ENCODE data around the gene TMEM9. TPM values are rescaled to one million over a fixed set of nuclear protein-coding genes. Genes with fewer than 3 reads are reported as not detected.

Gene TMEM9
- total RNA-seq, 1 experiment from 2014 or later, result 94.3 TPM

DNA sequence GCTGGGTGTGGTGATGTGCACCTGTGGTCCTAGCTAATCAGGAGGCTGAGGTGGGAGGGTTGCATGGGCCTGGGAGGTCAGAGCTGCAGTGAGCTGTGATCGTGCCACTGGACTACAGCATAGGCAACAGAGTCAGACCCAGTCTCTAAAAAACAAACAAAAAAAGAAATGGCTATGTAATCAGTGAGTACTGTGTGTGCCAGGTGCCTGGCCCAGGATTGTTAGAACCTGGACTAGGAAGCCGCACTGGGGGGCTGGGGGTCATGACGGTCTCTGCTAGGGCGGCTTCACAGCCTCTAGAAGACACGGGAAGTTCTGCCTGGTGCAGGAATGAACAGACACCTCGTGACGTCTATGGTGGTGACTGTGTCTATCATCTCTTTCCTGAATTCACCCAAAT, 8.5 kb downstream of the TMEM9 start:
- DNase-seq (ENCODE audit: low read depth), result no peak

GRCh38 chr1:201145132-201145531, 9.1 kb downstream of the TMEM9 start:
- DNase-seq (ENCODE audit: low read depth), result no peak

GRCh38 chr1:201144701-201145100, 9.6 kb downstream of the TMEM9 start:
- DNase-seq (ENCODE audit: low read depth), result no peak

DNA sequence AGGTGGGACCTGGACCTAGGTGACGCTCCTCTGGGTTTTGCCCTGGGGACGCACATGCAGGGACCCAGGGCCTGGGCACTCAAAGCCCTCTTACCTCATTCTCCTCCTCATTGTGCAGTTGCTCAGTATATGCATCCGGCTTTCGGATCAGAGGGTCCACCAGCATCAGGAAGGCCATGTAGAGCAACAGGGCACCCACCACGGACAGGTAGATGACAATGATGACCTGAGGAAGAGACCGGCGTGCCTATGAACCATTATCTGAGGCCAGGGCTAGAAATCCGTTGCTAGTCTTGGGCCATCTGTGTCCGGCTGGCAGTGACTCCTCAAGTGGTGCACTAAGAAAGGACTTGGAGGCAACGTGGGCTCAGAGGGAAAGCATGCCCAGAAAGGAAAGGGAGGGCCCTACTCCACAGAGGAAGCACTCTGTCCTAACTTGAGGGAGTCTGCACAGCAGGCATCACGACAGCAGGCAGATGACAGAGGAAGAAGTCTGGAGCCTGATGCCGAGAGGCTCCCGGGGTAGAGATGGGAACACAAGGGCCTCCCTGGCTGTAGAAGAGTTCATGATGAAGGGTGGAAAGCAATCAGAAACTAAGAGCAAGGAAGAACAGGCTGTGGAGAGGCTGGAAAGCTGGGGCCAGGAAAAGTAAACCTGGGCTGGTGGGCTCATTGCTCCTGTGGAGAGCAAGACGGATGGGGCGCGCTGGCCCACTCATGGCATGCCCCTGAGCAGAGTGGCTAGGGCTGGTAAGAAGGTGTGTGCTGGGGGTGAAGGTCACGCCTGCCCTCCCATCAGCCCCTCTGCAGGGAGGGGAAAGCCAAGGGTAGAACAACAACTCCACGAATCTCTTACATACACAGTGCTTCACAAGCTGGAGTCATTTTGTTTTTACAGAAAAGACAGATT, 10.3 kb downstream of the TMEM9 start:
- DNase-seq (ENCODE audit: low read depth), result no peak

- no peak for DNase-seq (ENCODE audit: low read depth)
These were observed 11.2 kb downstream of the TMEM9 start for GRCh38 chr1:201142849-201143725.

- no peak for DNase-seq (ENCODE audit: low read depth)
These were observed 12.0 kb downstream of the TMEM9 start for GRCh38 chr1:201142011-201142848.

GRCh38 chr1:201141418-201141817, 12.9 kb downstream of the TMEM9 start:
- no peak for DNase-seq (ENCODE audit: low read depth)

- no peak for DNase-seq (ENCODE audit: low read depth)
These were observed 13.4 kb downstream of the TMEM9 start for GRCh38 chr1:201140941-201141260.

GRCh38 chr1:201140235-201140940, 13.9 kb downstream of the TMEM9 start:
- no peak for DNase-seq (ENCODE audit: low read depth)

- no peak for DNase-seq (ENCODE audit: low read depth)
These were observed 14.5 kb downstream of the TMEM9 start for GRCh38 chr1:201139756-201140155.

DNA sequence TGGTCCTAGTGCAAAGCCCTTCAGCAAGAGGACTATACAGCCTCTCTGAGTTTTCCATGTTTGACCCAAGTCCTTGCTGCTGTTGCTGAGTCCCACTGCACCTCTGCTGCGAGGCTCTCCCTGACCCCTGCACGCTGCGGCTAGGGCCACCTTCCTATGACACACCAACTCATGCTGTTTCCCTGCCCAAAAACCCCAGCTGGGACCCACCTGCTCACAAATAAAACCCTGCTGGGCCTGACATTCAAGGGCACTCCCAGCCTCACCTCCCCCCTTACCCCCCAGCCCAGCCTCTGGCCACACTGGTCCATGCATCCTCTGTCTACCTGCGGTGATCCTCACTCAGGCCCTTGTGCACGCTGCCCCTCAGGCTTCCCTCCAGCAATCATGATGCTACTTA, 15.0 kb downstream of the TMEM9 start:
- no peak for DNase-seq (ENCODE audit: low read depth)

DNA sequence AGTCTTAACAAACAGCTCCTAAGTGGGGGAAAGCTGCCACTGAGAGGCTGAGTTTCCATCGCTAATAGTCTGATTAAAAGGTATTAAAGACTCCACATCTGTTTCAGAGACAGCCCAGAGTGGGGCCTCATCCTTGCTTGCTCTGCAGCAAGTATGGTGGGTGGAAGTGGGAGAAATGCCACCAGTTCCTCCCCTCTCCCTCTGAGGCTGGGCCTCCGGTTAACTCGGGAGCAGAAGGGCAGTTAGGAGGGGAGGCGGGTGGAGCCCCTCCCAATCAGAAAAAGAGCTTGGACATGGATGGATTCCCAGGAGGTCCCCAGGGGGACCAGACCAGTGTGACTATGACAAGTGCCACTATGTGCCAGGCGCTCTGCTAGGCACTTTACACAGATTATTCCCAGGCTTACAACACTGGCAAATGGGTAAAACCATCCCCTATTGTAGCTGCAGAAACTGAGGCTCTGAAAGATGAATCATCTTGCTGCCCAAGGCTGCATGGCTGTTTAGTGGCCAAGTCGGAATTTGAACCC, 15.9 kb downstream of the TMEM9 start:
- DNase-seq (ENCODE audit: low read depth), result no peak

GRCh38 chr1:201137579-201138310, 16.5 kb downstream of the TMEM9 start:
- DNase-seq (ENCODE audit: low read depth), result peak; percentile 85

DNA sequence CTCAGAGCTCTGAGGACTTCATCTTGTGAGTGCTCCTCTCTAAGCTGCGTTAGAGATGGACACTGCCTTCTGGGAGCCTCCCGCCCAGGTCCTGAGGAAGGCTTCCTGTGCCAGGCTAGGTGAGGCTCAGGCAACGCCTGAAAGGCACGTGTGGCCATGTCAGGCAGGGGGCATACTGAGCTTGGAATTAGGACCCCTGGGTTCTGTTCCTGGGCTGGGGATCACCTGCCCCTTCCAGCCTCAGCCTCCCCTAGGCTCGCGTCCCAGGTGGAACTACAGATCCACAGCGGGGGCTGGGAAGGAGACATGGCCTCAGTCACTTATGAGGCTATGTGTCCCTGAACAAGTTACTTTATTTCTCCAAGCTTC, 17.3 kb downstream of the TMEM9 start:
- no peak for DNase-seq (ENCODE audit: low read depth)

DNA sequence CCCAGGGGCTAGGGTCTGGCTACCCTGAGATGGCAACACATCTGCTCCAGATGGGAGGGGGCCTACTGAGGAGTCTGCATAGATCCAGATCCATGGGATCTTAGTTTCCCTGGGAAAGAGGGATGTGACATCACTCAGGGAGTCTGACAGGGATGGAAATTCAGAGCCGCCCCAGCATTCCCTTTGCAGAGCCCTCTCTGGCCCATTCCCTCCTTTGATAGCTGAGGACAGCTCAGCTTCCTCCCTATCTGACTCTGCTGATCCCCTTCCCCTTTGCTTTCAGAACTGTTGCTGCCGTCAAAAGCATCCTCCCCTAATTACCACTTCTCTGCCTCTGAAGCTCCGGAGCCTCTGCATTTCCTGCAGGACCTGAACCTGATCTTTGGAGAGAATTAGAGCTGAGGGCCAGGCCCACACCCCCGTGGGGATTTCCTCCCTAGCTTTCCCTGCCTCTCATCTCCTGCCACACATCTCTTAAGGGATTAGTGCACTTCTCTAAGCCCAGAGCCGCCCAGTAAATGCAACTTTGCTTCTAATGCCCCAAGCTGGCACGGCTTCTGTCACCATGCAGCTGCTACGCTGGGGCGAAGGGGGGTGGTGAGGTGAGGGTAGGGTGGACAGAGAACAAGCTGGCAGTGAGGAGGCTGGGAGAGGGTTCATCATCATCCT, 17.8 kb downstream of the TMEM9 start:
- DNase-seq (ENCODE audit: low read depth), result no peak

GRCh38 chr1:201134405-201134804, 19.9 kb downstream of the TMEM9 start:
- DNase-seq (ENCODE audit: low read depth), result no peak

DNA sequence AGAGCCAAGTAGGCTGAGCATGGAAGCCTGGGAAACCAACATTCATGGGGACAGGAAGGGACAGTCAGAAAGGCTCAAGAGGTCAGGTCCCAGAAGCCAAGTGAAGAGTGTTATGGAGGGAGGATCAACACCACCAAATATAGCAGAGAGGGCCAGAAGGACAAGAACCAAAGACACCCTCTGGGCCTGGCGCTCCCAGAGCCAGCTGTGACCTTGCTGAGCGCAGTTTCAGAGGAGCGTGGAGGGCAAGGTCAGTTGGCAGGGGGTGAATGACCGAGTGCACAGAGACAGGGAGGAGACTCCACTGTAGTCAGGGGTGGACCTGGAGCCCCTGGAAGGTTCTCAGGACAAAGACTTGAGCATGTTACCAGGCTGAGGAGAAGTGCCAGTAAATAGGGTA, 22.9 kb downstream of the TMEM9 start:
- DNase-seq (ENCODE audit: low read depth), result no peak

GRCh38 chr1:201128962-201129361, 25.3 kb downstream of the TMEM9 start:
- DNase-seq (ENCODE audit: low read depth), result no peak

GRCh38 chr1:201128476-201128875, 25.8 kb downstream of the TMEM9 start:
- DNase-seq (ENCODE audit: low read depth), result no peak

Data from Daoy (cell line).